ENCODE data around the gene TMC1.

Gene TMC1

GRCh38 chr9:72588336-72588735 lies 66.9 kb downstream of the TMC1 start:
- H3K36me3 Mint-ChIP-seq (ENCODE audit: insufficient read depth): no peaks in the 10 kb centered on the region
- DNase-seq (ENCODE audit: low spot score in 2 of 2): no peak
- no peak overlapping the region for H3K4me3 Mint-ChIP-seq
- no peak overlapping the region for H3K27ac Mint-ChIP-seq (ENCODE audit: low read depth)
- no peaks in the 10 kb centered on the region for H3K9me3 Mint-ChIP-seq
- H3K27me3 Mint-ChIP-seq: peaks cover 3% of the 10 kb centered on the region
- no peak for ATAC-seq (replicated peaks; ENCODE audit: extremely low read depth, poor library complexity, severe bottlenecking)
- peaks cover 6% of the 10 kb centered on the region for H3K4me1 Mint-ChIP-seq

- Mint-ChIP-seq H3K9me3 (no peaks in the 10 kb centered on the region), H3K4me1 (peaks cover 6% of the 10 kb centered on the region), H3K27me3 (no peaks in the 10 kb centered on the region), H3K27ac (ENCODE audit: low read depth) (no peak overlapping the region), H3K36me3 (ENCODE audit: insufficient read depth) (no peaks in the 10 kb centered on the region), H3K4me3 (no peak overlapping the region)
- no peak for DNase-seq (ENCODE audit: low spot score in 2 of 2)
- no peak for ATAC-seq (replicated peaks; ENCODE audit: extremely low read depth, poor library complexity, severe bottlenecking)
These were observed 68.5 kb downstream of the TMC1 start for GRCh38 chr9:72589667-72590521.

GRCh38 chr9:72590824-72591223 lies 69.4 kb downstream of the TMC1 start:
- Mint-ChIP-seq H3K36me3 (ENCODE audit: insufficient read depth) (no peaks in the 10 kb centered on the region), H3K4me3 (no peak overlapping the region), H3K27me3 (no peaks in the 10 kb centered on the region), H3K27ac (ENCODE audit: low read depth) (no peak overlapping the region), H3K9me3 (no peaks in the 10 kb centered on the region), H3K4me1 (peaks cover 6% of the 10 kb centered on the region)
- no peak for ATAC-seq (replicated peaks; ENCODE audit: extremely low read depth, poor library complexity, severe bottlenecking)
- no peak for DNase-seq (ENCODE audit: low spot score in 2 of 2)

GRCh38 chr9:72592502-72593403 lies 71.3 kb downstream of the TMC1 start:
- DNase-seq (ENCODE audit: low spot score in 2 of 2): no peak
- ATAC-seq (replicated peaks; ENCODE audit: extremely low read depth, poor library complexity, severe bottlenecking): peak; percentile 34
- Mint-ChIP-seq H3K27me3 (no peaks in the 10 kb centered on the region), H3K36me3 (ENCODE audit: insufficient read depth) (no peaks in the 10 kb centered on the region), H3K27ac (ENCODE audit: low read depth) (no peak overlapping the region), H3K4me3 (no peak overlapping the region), H3K4me1 (no peaks in the 10 kb centered on the region), H3K9me3 (no peaks in the 10 kb centered on the region)

GRCh38 chr9:72596451-72597180 lies 75.2 kb downstream of the TMC1 start:
- no peaks in the 10 kb centered on the region for H3K9me3 Mint-ChIP-seq
- ATAC-seq (replicated peaks; ENCODE audit: extremely low read depth, poor library complexity, severe bottlenecking) (peak; percentile 25), DNase-seq (ENCODE audit: low spot score in 2 of 2) (no peak)
- no peaks in the 10 kb centered on the region for H3K36me3 Mint-ChIP-seq (ENCODE audit: insufficient read depth)
- no peaks in the 10 kb centered on the region for H3K27me3 Mint-ChIP-seq
- no peak overlapping the region for H3K27ac Mint-ChIP-seq (ENCODE audit: low read depth)
- no peaks in the 10 kb centered on the region for H3K4me1 Mint-ChIP-seq
- no peak overlapping the region for H3K4me3 Mint-ChIP-seq

- Mint-ChIP-seq H3K27me3 (no peaks in the 10 kb centered on the region), H3K4me1 (no peaks in the 10 kb centered on the region), H3K4me3 (no peak overlapping the region), H3K27ac (ENCODE audit: low read depth) (no peak overlapping the region), H3K36me3 (ENCODE audit: insufficient read depth) (no peaks in the 10 kb centered on the region), H3K9me3 (no peaks in the 10 kb centered on the region)
- DNase-seq (ENCODE audit: low spot score in 2 of 2) (no peak), ATAC-seq (replicated peaks; ENCODE audit: extremely low read depth, poor library complexity, severe bottlenecking) (no peak)
These were observed 75.7 kb downstream of the TMC1 start for GRCh38 chr9:72597181-72597517.

GRCh38 chr9:72597601-72598000 lies 76.2 kb downstream of the TMC1 start:
- H3K27me3 Mint-ChIP-seq: no peaks in the 10 kb centered on the region
- H3K4me1 Mint-ChIP-seq: no peaks in the 10 kb centered on the region
- no peak for ATAC-seq (replicated peaks; ENCODE audit: extremely low read depth, poor library complexity, severe bottlenecking)
- no peak overlapping the region for H3K27ac Mint-ChIP-seq (ENCODE audit: low read depth)
- no peaks in the 10 kb centered on the region for H3K9me3 Mint-ChIP-seq
- no peaks in the 10 kb centered on the region for H3K36me3 Mint-ChIP-seq (ENCODE audit: insufficient read depth)
- DNase-seq (ENCODE audit: low spot score in 2 of 2): no peak
- no peak overlapping the region for H3K4me3 Mint-ChIP-seq

GRCh38 chr9:72598639-72599038 lies 77.2 kb downstream of the TMC1 start:
- Mint-ChIP-seq H3K36me3 (ENCODE audit: insufficient read depth) (no peaks in the 10 kb centered on the region), H3K4me1 (no peaks in the 10 kb centered on the region), H3K9me3 (no peaks in the 10 kb centered on the region), H3K27ac (ENCODE audit: low read depth) (no peak overlapping the region), H3K4me3 (no peak overlapping the region), H3K27me3 (no peaks in the 10 kb centered on the region)
- DNase-seq (ENCODE audit: low spot score in 2 of 2): no peak
- no peak for ATAC-seq (replicated peaks; ENCODE audit: extremely low read depth, poor library complexity, severe bottlenecking)

GRCh38 chr9:72599874-72600534 lies 78.6 kb downstream of the TMC1 start:
- Mint-ChIP-seq H3K9me3 (no peaks in the 10 kb centered on the region), H3K36me3 (ENCODE audit: insufficient read depth) (no peaks in the 10 kb centered on the region), H3K4me3 (no peak overlapping the region), H3K27ac (ENCODE audit: low read depth) (no peak overlapping the region), H3K4me1 (no peaks in the 10 kb centered on the region), H3K27me3 (no peaks in the 10 kb centered on the region)
- ATAC-seq (replicated peaks; ENCODE audit: extremely low read depth, poor library complexity, severe bottlenecking) (no peak), DNase-seq (ENCODE audit: low spot score in 2 of 2) (no peak)

GRCh38 chr9:72600671-72601070 lies 79.3 kb downstream of the TMC1 start:
- Mint-ChIP-seq H3K36me3 (ENCODE audit: insufficient read depth) (no peaks in the 10 kb centered on the region), H3K27ac (ENCODE audit: low read depth) (no peak overlapping the region), H3K4me3 (no peak overlapping the region), H3K9me3 (no peaks in the 10 kb centered on the region), H3K27me3 (no peaks in the 10 kb centered on the region), H3K4me1 (no peaks in the 10 kb centered on the region)
- no peak for ATAC-seq (replicated peaks; ENCODE audit: extremely low read depth, poor library complexity, severe bottlenecking)
- DNase-seq (ENCODE audit: low spot score in 2 of 2): no peak

- DNase-seq (ENCODE audit: low spot score in 2 of 2): no peak
These were observed 80.2 kb downstream of the TMC1 start for GRCh38 chr9:72601615-72602014.

GRCh38 chr9:72612449-72612848 lies 91.0 kb downstream of the TMC1 start:
- no peaks in the 10 kb centered on the region for H3K27me3 Mint-ChIP-seq
- no peak for DNase-seq (ENCODE audit: low spot score in 2 of 2)
- H3K4me3 Mint-ChIP-seq: no peak overlapping the region
- no peak for ATAC-seq (replicated peaks; ENCODE audit: extremely low read depth, poor library complexity, severe bottlenecking)
- H3K27ac Mint-ChIP-seq (ENCODE audit: low read depth): no peak overlapping the region
- no peaks in the 10 kb centered on the region for H3K4me1 Mint-ChIP-seq
- no peaks in the 10 kb centered on the region for H3K36me3 Mint-ChIP-seq (ENCODE audit: insufficient read depth)
- H3K9me3 Mint-ChIP-seq: no peaks in the 10 kb centered on the region

More at GRCh38 chr9:72601615-72602014, 80.2 kb downstream of the TMC1 start:
- ATAC-seq (replicated peaks; ENCODE audit: extremely low read depth, poor library complexity, severe bottlenecking): no peak
- no peaks in the 10 kb centered on the region for H3K4me1 Mint-ChIP-seq
- no peaks in the 10 kb centered on the region for H3K9me3 Mint-ChIP-seq
- H3K27me3 Mint-ChIP-seq: no peaks in the 10 kb centered on the region
- no peak overlapping the region for H3K27ac Mint-ChIP-seq (ENCODE audit: low read depth)
- no peaks in the 10 kb centered on the region for H3K36me3 Mint-ChIP-seq (ENCODE audit: insufficient read depth)
- H3K4me3 Mint-ChIP-seq: no peak overlapping the region
